ENCODE data around the gene MAPK1.
A peak's percentile ranks its signal among the peaks of the same experiment; 100 is the strongest.
"Not testable (repeated sequence)": the region's sequence is repeated elsewhere in the genome, so short reads cannot be mapped to it uniquely, and the experiment has no call there.

The MAPK1 gene

DNA sequence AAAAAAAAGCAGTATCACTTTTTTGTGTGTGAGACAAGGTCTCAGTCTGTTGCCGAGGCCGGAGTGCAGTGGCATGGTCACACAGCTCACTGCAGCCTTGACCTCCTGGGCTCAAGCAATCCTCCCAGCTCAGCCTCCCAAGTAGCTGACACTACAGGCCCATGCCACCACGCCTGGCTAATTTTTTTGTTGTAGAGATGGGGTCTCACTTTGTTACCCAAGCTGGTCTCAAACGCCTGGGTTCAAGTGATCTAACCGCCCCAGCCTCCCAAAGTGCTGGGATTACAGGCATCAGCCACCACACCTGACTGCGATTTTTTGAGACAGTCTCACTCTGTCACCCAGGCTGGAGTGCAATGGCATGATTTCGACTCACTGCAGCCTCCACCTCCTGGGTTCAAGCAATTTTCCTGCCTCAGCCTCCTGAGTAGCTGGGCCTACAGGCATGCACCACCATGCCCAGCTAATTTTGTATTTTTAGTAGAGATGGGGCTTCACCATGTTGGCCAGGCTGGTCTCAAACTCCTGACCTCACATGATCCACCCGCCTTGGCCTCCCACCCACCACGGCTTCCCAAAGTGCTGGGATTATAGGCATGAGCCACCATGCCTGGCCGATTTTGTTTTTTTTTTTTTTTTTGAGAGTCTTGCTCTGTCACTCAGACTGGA is 147.1 kb downstream of the MAPK1 start:
- not testable (repeated sequence) for DNase-seq

DNA sequence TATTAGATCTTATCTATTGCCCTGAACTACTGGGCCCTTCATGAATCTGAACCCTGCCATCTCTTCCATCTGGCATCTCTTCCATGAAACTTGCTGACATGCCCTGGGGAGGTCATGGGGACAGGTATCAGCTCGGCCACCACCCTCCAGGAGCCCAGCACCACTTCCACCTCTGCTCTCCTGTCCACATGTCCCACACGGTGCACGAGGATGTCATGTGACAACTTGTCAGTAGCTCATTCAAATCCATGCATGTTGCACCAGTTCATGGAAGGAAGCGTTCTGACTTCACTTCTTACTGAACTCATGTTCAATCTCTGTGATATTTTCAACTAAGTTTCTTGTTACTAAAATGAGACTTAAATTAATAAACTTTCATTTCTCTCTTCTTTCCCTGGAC is 148.4 kb downstream of the MAPK1 start:
- DNase-seq = no peak

DNA sequence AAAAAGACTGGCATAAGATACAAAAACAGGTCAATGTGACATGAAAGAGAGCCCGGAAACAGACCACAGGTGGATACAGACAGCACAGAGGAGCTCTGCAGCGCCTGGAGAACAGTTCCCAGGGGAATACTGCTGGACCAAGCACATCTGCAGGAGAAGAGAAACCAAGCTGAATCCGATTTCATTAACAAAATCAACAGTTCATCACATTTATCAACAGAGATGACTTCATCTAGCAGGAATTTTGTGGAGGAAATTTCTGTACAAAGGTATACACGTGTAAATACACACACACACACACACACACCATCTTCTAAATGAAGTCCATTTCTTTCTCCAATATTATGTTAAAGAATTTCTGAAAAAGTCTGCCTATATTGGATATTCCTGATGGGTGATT is 148.9 kb downstream of the MAPK1 start:
- DNase-seq = no peak

DNA sequence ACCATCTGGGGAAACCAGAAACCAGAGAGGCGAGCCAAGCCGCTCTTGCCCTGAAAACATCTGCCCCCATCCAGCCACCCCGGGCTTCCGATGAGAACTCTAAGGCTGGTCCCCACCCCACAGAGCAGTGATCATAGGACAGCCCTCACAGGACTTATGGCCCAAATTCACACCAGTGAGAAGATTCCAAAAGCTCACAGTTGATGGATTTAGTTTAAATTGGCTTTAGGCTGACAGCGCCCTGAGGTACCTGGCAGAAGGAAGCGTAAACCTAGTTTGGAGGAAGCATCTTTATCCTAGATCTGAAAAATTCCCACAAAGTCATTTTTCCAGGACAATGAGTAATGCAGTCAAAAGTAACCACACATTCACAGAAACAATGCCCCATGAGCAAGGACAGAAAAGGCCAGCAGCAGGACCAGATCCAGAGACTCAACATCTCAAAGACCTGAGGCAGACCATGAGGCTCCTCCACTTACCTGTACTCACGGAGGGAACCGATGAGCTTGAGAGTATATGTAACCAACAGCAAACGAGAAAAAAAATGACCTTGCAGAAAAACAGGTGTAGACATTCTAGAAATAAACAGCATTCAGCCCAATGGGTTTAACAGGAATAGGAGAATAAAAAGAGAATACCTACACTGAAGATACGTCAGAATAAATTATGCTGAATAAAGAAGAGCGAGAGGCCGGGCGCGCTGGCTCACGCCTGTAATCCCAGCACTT is 150.9 kb downstream of the MAPK1 start:
- DNase-seq = not testable (repeated sequence)

DNA sequence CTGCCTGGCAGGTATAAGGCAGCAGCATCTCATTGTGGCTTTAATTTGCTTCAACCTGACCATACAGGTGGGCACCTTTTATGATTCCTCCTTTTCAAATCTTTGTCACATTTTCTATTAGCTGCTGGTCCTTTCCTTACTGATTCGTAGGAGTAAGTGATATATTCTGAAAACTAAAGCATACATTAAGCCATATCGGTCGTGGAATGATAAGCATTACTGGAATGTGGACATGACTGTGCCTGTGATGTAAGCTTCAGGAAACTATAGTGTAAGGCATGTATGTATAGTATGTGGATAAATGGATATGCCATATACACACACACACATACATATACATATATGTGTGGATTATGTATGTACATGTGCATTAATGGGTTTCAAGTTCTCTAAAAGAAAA is 152.7 kb downstream of the MAPK1 start:
- DNase-seq = no peak

DNA sequence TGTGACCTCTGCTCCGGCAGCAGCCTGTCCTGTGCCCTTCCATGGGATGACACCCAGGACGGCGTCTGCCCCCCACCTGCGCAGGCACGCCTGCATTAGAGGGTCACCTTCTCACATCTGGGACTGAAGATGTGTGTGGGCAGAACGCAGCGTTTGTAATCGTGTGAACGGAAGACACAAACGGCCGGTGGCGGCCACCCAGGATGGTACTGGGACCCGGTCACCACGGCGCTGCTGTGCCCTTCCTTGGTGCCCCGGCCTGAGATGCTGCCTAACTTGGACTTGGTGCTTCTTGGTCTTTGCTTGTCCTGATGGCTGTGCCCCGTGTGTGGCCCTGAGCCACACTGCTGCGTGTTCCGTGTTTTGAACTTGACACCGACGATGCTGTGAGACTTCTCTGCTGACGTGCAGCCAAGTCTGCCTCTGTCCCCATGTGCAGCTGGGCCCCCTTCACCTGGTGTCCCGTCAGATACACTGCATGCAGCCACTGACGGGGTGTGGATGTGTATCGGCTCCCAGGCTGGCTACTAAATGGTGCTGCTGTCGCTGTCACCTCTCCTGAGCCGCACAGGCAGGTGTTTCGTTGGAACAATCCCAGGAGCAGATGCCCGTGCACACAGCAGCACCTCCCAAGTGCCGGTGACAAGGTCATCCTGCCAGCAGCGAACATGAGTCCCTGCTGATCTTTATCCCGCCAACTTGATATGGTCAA is 153.2 kb downstream of the MAPK1 start:
- no peak for DNase-seq

DNA sequence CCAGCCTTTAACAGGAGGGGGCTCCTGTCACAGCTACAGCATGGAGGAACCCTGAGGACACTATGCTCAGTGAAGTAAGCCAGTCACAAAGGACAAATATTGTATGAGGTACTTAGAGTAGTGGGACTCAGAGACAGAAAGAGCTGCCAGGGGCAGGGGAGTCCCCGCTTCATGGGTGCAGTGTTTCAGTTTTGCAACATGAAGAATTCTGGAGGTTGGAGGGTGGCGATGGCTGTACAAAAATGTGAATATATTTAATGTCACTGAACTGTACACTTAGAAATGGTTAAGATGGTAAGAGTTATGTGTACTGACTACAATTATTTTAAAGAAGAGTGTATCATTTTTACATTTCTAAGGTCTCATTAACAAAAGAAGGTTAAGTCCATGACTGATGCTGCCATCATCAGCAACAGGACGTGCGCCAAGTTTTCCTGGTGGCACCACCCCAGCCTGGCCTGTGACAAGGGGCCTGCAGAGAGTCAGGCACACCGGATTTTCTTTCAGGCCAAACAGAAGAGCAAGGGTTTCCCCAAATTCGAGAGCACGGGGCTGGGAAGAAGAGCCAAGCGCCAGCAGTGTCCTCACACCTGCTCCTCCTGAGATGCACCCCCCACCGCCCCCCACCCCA is 153.9 kb downstream of the MAPK1 start:
- DNase-seq = no peak

DNA sequence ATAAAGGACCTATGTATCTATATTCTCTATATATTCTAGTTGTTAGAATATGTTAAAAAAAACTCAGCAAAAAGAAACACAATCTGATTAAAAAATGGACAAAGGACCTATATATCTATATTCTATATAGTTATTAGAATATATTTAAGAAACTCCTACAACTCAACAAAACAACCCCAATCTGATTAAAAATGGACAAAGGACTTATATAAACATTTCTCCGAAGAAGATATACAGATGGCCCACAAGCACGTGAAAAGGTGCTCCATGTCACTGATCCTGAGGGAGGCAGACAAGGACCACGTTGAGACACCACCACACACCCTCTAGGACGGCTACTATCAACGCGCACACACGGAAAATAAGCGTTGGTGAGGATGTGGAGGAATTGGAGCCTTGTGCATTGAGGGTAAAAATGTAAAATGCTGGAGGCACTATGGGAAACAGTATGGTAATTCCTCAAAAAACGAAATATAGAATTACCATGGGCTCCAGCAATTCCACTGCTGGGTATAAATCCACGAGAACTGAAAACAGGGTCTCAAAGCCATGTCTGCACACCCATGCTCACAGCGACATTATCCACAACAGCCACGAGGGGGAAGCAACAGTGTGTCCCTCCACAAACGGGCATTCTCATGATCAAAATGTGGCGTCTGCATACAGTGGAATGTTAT is 154.6 kb downstream of the MAPK1 start:
- peak; percentile 88 for DNase-seq

DNA sequence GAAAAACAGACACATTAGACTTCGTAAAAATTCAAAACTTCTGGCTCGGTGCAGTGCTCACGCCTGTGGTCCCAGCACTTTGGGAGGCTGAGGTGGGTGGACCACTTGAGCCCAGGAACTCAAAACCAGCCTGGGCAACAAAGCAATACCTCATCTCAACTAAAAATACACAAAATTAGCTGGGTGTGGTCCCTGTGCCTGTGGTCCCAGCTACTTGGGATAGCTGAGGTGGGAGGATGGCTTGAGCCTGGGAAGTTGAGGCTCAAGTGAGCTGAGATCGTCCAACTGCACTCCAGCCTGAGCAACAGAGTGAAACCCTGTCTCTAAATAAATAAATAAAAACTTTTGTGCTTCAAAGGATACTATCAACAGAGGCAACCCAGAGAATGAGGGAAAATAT is 155.6 kb downstream of the MAPK1 start:
- DNase-seq = no peak

DNA sequence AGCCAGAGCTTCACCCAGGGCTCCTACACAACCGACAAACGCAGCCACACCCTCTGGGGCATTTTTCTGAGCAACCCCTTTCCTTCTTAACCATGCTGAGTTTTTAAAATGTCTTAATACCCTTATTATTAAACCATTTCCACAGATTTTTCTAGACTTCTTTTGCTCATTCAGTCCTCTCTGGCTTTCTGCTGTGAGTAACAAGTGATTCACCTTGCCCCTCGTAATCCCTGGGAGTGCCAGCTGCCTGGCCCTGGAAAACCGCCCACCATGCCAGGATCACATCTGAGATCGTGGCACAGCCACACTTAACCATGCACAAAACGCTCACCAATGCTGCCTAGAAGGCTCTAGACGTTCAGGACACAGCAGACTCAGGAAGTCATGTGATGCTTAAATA is 157.3 kb downstream of the MAPK1 start:
- no peak for DNase-seq

DNA sequence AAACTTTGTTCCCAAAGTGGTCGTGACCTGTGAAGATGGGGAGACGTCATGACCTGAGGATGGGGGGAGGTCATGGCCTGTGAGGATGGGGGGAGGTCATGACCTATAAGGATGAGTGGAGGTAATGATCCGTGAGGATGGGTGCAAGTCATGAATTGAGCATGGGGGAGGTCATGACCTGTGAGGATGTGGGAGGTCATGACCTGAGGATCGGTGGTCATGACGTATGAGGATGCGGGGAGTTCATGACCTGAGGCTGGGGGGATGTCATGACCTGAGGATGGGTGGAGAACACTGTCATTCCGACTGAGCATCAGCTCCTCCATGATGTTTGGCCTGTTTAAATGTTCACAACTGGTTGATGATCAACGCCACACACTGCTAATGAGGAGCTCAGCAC is 157.8 kb downstream of the MAPK1 start:
- DNase-seq = no peak

DNA sequence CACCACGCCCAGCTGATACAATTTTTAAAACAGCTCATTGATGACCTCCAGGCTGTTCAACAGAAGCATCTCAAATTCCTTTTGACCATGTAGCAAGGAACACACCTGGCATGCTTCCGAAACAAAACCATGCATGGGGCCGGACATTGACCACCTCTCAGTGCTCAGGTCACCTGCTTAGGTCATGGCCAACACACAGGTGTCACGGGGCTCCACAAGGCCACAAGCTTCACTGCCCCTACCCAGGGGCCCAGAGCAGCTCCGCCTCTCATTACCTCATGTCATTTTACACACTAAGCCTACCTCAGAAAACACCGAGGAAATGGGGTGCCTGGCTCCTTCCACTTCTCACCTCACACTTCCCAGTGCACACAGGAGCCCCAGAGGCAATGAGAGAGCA is 158.5 kb downstream of the MAPK1 start:
- no peak for DNase-seq

DNA sequence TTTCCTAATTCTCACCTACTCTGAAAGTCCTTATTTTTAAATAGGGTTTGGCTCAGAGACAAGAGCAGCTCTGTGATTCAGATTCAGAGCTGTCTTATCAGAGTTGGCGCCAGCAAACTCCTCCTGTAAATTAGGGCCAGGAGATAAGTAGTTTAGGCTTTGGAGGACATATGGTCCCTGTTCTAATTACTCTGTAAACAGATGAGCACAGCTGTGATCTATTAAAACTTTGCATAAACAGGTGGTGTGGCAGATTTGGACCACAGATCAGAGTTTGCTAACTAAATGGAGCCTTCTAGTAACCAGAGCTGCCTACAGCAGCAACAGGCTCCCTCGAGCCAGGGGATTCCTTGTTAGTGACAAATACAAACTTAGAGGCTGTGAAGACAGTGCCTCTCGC is 159.8 kb downstream of the MAPK1 start:
- DNase-seq = no peak

All from amniotic stem cell (primary cell).